SU-DHL-6 (cell line): ENCODE measurements around the gene GRK3.

Source experiments
- EZH2phosphoT487 ChIP-seq: fragments of 200-600 bp; sonication (generic), shearing (Covaris generic); conservative IDR thresholded peaks from 2 replicates; pipeline ENCODE4 v1.6.1; 2018; ENCODE audit warnings: mild to moderate bottlenecking, antibody characterized with exemption, low read length, moderate library complexity, mixed read lengths
- TF ChIP-seq, protein P1 (sequence below): fragments of 200-600 bp; sonication (generic); IDR thresholded peaks from one replicate; pipeline ENCODE4 v1.5.1; 2017; ENCODE audit warnings: antibody characterized with exemption, mild to moderate bottlenecking, low read length, moderate library complexity; ENCODE audit not compliant: insufficient read depth, poor library complexity, severe bottlenecking

- TF ChIP-seq, protein P1, sequence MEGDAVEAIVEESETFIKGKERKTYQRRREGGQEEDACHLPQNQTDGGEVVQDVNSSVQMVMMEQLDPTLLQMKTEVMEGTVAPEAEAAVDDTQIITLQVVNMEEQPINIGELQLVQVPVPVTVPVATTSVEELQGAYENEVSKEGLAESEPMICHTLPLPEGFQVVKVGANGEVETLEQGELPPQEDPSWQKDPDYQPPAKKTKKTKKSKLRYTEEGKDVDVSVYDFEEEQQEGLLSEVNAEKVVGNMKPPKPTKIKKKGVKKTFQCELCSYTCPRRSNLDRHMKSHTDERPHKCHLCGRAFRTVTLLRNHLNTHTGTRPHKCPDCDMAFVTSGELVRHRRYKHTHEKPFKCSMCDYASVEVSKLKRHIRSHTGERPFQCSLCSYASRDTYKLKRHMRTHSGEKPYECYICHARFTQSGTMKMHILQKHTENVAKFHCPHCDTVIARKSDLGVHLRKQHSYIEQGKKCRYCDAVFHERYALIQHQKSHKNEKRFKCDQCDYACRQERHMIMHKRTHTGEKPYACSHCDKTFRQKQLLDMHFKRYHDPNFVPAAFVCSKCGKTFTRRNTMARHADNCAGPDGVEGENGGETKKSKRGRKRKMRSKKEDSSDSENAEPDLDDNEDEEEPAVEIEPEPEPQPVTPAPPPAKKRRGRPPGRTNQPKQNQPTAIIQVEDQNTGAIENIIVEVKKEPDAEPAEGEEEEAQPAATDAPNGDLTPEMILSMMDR = no peak
- TF ChIP-seq EZH2phosphoT487 = no peak
Observed at GRCh38 chr22:25545672-25546071, 18.8 kb upstream of the GRK3 start.
